Fibroblast of the aortic adventitia (primary cell): Measurements from ENCODE around the gene HSD11B1L. TPM values are rescaled to one million over a fixed set of nuclear protein-coding genes. Genes with fewer than 3 reads are reported as not detected.
"Not testable (repeated sequence)": the region's sequence is repeated elsewhere in the genome, so short reads cannot be mapped to it uniquely, and the experiment has no call there.

Experiments
- DNase-seq: peaks from one replicate; pipeline ENCODE4 v3.0.0-alpha.2; 2010; ENCODE audit warnings: low read depth
- H3K4me3 ChIP-seq: 2 replicates; pipeline ENCODE4 v1.5.1; 2011; ENCODE audit warnings: low read depth, mild to moderate bottlenecking, control low read depth, low read length, moderate library complexity
- CTCF ChIP-seq: IDR thresholded peaks from 2 replicates; pipeline ENCODE4 v1.5.1; 2011; ENCODE audit warnings: mild to moderate bottlenecking, low read length, control low read depth, inconsistent platforms; ENCODE audit not compliant: insufficient read depth
- total RNA-seq: library from RNA; depleted of rRNA; stranded (reverse); fragments of >200 nt; gene quantifications from 2 replicates; pipeline ENCODE4 v1.2.3, GENCODE V29; 2012; ENCODE audit warnings: low replicate concordance

HSD11B1L gene
- total RNA-seq, 1 donor, result 10.8 TPM

GRCh38 chr19:5698635-5699422 lies 18.0 kb downstream of the HSD11B1L start:
- no peak for DNase-seq
- no peak for TF ChIP-seq CTCF
- H3K4me3 ChIP-seq, result no peak overlapping the region

- DNase-seq, result no peak
- no peak for TF ChIP-seq CTCF
- no peak overlapping the region for H3K4me3 ChIP-seq
Measured at GRCh38 chr19:5700455-5701092, 19.7 kb downstream of the HSD11B1L start.

GRCh38 chr19:5702053-5702410 lies 21.2 kb downstream of the HSD11B1L start:
- H3K4me3 ChIP-seq, DNase-seq: not testable (repeated sequence)

- H3K4me3 ChIP-seq, result no peak overlapping the region
- DNase-seq, result no peak
- TF ChIP-seq CTCF, result no peak
Measured at GRCh38 chr19:5703819-5704818, 23.3 kb downstream of the HSD11B1L start.

- DNase-seq, result no peak
- H3K4me3 ChIP-seq, result no peak overlapping the region
- no peak for TF ChIP-seq CTCF
Measured at GRCh38 chr19:5705552-5705951, 24.7 kb downstream of the HSD11B1L start.

- TF ChIP-seq CTCF, result no peak
- H3K4me3 ChIP-seq, result no peak overlapping the region
- DNase-seq, result no peak
Measured at GRCh38 chr19:5706876-5707573, 26.2 kb downstream of the HSD11B1L start.
